LNCAP (cell line): ENCODE results near the gene PCYOX1L.

Experiments used
- TF ChIP-seq, protein P1 (sequence below): fragments of 450-650 bp; IDR thresholded peaks from 2 replicates; pipeline ENCODE4 v1.5.1; 2017; ENCODE audit warnings: mild to moderate bottlenecking

Gene PCYOX1L

GRCh38 chr5:149382517-149383220 is 24.8 kb downstream of the PCYOX1L start:
- TF ChIP-seq, protein P1, sequence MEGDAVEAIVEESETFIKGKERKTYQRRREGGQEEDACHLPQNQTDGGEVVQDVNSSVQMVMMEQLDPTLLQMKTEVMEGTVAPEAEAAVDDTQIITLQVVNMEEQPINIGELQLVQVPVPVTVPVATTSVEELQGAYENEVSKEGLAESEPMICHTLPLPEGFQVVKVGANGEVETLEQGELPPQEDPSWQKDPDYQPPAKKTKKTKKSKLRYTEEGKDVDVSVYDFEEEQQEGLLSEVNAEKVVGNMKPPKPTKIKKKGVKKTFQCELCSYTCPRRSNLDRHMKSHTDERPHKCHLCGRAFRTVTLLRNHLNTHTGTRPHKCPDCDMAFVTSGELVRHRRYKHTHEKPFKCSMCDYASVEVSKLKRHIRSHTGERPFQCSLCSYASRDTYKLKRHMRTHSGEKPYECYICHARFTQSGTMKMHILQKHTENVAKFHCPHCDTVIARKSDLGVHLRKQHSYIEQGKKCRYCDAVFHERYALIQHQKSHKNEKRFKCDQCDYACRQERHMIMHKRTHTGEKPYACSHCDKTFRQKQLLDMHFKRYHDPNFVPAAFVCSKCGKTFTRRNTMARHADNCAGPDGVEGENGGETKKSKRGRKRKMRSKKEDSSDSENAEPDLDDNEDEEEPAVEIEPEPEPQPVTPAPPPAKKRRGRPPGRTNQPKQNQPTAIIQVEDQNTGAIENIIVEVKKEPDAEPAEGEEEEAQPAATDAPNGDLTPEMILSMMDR: no peak

- TF ChIP-seq, protein P1: no peak
These were observed 25.6 kb downstream of the PCYOX1L start for GRCh38 chr5:149383399-149383798.

- TF ChIP-seq, protein P1: no peak
These were observed 28.3 kb downstream of the PCYOX1L start for GRCh38 chr5:149386166-149386565.

DNA sequence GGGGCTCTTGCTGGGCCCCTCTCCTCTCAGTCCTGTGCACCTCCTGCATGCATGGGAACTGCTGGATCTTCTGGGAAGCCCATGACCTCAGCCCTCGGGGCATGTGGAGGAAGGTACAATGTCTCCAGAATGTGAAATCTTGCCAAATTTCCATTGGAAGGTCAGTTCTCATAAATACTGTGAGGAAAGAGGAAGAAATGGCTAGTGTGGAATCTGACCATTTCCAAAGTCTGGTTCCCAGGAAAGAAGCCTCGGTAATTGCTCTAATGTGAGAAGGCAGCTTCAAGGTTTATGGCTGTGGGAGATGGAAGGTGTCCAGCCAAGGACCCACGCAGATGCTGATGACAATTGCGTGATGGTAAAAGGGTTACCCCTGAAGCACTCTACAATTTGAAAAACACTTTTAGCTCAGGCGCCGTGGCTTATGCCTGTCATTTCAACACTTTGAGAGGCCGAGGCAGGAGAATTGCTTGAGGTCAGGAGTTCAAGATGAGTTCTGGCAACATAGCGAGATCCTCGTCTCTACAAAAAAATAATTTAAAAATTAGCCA is 29.3 kb downstream of the PCYOX1L start:
- TF ChIP-seq, protein P1: no peak

GRCh38 chr5:149387982-149388381 is 30.1 kb downstream of the PCYOX1L start:
- TF ChIP-seq, protein P1: no peak

DNA sequence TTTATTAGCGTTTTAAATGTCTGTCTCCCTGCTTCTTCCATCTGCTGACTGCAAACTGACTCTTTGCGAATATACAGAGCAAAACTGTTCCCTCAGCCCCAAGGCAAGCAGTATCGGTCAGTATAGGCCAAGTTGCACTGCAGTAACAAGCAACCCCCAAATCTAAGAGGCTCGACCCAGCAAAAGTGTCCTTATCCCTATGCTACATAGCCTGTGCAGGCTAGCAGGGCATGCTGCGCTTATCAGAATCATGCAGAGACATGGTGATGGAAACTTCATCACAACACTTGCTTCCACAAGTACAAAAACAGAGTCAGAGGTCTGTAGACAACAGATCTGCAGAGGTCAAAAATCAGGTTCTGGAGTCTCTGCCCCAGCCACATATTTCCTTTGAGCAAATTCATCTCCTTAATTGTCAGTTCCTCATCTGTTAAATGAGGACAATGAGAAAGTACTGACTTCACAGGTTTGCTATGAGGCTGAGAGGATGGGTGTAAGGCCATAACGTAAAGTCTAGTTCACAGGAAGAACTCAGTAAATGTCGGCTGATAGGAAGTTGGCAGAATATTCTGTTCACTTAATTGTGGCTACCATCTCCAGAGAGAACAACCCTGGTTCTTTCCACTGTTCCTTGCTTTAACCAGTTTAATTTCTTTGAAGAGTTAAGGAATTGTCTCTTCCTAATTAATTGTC is 30.8 kb downstream of the PCYOX1L start:
- TF ChIP-seq, protein P1: no peak

DNA sequence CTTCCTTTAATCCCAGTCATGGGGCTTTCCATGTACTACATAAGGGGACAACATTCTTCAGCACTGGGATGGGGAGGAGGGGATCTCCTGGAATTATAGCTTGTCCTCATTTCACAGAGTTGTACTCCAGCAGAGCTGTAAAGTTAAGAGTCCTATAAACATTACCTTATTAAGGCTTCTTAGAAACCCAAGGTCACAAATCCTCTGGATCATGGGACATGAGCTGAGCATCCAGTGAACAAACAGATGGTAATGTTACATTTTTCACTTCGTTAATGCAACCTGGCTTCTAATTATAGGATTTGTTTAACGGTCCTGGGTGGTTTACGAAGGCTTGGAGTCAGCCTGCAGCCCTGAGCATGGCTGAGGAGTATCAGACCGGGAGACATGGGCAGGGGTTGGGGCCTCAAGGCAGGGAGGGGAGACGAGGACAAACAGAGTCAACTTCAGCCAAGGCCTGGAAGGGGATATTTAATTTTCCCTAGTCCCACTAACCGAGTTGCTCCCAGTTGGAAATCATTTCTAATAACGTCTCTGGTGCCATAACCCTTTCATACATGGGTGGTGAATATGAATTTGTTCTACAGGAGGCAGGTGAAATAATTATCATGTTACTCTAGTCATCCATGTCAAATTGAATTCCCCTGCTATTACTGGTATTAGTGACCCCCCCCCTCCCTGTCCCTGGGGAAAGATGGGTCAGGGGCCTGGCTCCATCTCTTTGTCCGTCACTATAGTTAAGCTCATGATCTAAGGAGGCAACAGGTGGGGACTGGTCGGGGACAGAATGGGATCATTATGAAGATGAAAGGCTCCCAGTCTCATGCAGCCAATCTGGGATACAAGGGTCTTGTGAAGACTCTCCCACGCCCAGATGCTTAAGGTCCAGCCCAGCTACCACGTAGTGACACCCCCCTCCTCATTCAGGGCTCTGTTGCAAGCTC is 32.0 kb downstream of the PCYOX1L start:
- TF ChIP-seq, protein P1: no peak
